Gastrocnemius medialis (tissue), 4 donors: Measurements from ENCODE around the gene LRRC4. TPM values are rescaled to one million over a fixed set of nuclear protein-coding genes. Genes with fewer than 3 reads are reported as not detected.

Experiments
- ATAC-seq, 2 donors: fragments of 150-250 bp; one replicate each; pipeline ENCODE4 v1.9.1; 2016
- DNase-seq, 2 donors: peaks; one replicate each; pipeline ENCODE4 v3.0.0-alpha.2; 2019
- H3K27ac ChIP-seq, 4 donors: fragments of 200-600 bp; sonication (generic); 1 replicate in 1 of 4; 2 replicates in 3 of 4; pipeline ENCODE4 v1.5.1; 2016 to 2018; ENCODE audit warnings: mild to moderate bottlenecking in 2 of 4, moderate library complexity in 1 of 4
- H3K27me3 ChIP-seq, 3 donors: fragments of 200-600 bp; sonication (generic) in 2 of 3; 1 replicate in 1 of 3; 2 replicates in 2 of 3; pipeline versions ENCODE4 v1.5.1 to v1.6.0; 2016 to 2019; ENCODE audit warnings: mild to moderate bottlenecking in 1 of 3, moderate library complexity in 1 of 3
- H3K36me3 ChIP-seq, 2 donors: fragments of 200-600 bp; sonication (generic) in 1 of 2; one replicate each; pipeline ENCODE4 v1.5.1; 2017 to 2018
- H3K4me1 ChIP-seq, 2 donors: fragments of 200-600 bp; sonication (generic) in 1 of 2; one replicate each; pipeline ENCODE4 v1.5.1; 2016 to 2017; ENCODE audit warnings: mild to moderate bottlenecking in 2 of 2
- H3K4me3 ChIP-seq, 4 donors: fragments of 200-600 bp; sonication (generic) in 3 of 4; 1 replicate in 1 of 4; 2 replicates in 3 of 4; pipeline ENCODE4 v1.5.1; 2016 to 2019; ENCODE audit warnings: mild to moderate bottlenecking in 2 of 4
- H3K9me3 ChIP-seq, 3 donors: fragments of 200-600 bp; sonication (generic) in 2 of 3; 1 replicate in 1 of 3; 2 replicates in 2 of 3; pipeline ENCODE4 v1.5.1; 2016 to 2019
- POLR2A ChIP-seq, 2 donors: fragments of 450-650 bp; IDR thresholded peaks; one replicate each; pipeline ENCODE4 v1.6.1; 2017; ENCODE audit warnings: antibody characterized with exemption in 2 of 2, mild to moderate bottlenecking in 2 of 2, moderate library complexity in 2 of 2
- in situ Hi-C, 4 donors: fragments of 200-750 bp; cut with MboI; loops; one replicate each; pipeline versions ENCODE4 v1.15.0 to v1.8.0; 2017; ENCODE audit warnings: low sequenced_read_pairs in 4 of 4
- intact Hi-C: fragments of 100-400 bp; cut with DNase I; formaldehyde crosslinking; loops from one replicate; pipeline ENCODE4 v1.15.1; 2023; ENCODE audit warnings: low total_unique reads
- total RNA-seq, 4 donors: library from RNA; depleted of rRNA; stranded (reverse); fragments of >200 nt; gene quantifications; one replicate each; pipeline versions ENCODE4 v1.1.0 to v1.2.3, GENCODE V29; 2016
- TF ChIP-seq, protein P1 (sequence below), 5 experiments: fragments of 450-650 bp in 3 of 5; fragments of 200-600 bp in 2 of 5; sonication (generic) in 2 of 5; IDR thresholded peaks in 4 of 5; conservative IDR thresholded peaks in 1 of 5; 1 replicate in 4 of 5; 2 replicates in 1 of 5; pipeline ENCODE4 v1.5.1; 2016 to 2019; ENCODE audit warnings: antibody characterized with exemption in 5 of 5, mild to moderate bottlenecking in 3 of 5, moderate library complexity in 3 of 5

The LRRC4 gene
- total RNA-seq, 4 donors from 2014 or later, result 0.29 to 4.3 (median 0.96) TPM

DNA sequence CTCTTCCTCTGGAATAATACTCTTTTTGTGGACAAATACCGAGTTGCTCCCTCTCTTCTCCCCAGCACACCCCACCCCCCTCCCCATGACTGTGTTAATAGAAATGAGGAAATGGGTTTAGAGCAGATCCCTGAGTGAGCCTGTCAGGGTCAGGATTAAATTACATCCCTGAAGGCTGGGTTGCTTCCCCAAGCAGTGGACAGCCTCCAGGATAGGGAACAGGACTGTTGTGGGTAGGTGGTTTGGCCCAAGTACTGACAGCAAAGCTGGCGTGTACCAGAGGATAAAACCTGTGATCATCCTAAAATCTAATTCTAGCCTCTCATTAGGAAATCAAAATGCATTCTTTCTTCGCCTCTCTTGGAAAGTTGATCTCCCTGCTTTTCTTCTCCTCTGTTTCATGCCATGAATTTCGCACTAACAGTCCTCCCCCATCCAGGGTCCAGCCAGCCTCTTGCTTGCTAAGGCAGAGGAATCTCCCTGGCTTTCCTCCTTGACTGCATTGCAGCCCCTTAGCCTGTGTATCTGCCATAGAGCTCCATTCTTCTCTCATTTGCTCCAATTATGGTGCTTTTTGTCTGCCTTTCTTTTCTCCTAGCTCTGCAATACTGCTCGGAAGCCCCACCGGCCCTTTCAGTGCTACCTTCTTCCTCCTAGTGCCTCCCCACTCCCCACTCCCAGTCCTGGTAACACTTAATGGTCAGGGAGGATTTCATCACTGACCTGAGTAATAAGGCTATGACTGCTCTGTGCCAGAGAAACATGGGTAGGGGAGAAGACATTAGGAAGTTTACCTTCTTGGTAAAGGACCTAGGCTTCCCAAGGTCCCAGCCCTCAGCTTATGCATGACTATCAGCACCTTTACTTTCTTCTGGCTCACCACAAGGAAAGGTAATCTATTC, 8.4 kb downstream of the LRRC4 start:
- H3K27ac ChIP-seq, result peak overlapping the region in 3 of 4 donors; percentile 37 to 76 (median 68)
- H3K4me1 ChIP-seq, result peaks cover 3 to 43% of the 10 kb centered on the region in 2 donors
- no peaks in the 10 kb centered on the region for H3K36me3 ChIP-seq
- H3K9me3 ChIP-seq, result no peaks in the 10 kb centered on the region
- DNase-seq (peak; percentile 51 to 75), ATAC-seq (peak; percentile 85 to 93)
- intact Hi-C loops, result no loop called here
- H3K4me3 ChIP-seq, result no peak overlapping the region
- in situ Hi-C loops, result no loop called here
- TF ChIP-seq POLR2A (IDR thresholded peaks at IDR 0.05), result no peak
- TF ChIP-seq, protein P1, sequence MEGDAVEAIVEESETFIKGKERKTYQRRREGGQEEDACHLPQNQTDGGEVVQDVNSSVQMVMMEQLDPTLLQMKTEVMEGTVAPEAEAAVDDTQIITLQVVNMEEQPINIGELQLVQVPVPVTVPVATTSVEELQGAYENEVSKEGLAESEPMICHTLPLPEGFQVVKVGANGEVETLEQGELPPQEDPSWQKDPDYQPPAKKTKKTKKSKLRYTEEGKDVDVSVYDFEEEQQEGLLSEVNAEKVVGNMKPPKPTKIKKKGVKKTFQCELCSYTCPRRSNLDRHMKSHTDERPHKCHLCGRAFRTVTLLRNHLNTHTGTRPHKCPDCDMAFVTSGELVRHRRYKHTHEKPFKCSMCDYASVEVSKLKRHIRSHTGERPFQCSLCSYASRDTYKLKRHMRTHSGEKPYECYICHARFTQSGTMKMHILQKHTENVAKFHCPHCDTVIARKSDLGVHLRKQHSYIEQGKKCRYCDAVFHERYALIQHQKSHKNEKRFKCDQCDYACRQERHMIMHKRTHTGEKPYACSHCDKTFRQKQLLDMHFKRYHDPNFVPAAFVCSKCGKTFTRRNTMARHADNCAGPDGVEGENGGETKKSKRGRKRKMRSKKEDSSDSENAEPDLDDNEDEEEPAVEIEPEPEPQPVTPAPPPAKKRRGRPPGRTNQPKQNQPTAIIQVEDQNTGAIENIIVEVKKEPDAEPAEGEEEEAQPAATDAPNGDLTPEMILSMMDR (IDR thresholded peaks at IDR 0.05 in 4 of 5, conservative IDR thresholded peaks at IDR 0.05 in 1 of 5), result no peak
- H3K27me3 ChIP-seq, result no peaks in the 10 kb centered on the region

DNA sequence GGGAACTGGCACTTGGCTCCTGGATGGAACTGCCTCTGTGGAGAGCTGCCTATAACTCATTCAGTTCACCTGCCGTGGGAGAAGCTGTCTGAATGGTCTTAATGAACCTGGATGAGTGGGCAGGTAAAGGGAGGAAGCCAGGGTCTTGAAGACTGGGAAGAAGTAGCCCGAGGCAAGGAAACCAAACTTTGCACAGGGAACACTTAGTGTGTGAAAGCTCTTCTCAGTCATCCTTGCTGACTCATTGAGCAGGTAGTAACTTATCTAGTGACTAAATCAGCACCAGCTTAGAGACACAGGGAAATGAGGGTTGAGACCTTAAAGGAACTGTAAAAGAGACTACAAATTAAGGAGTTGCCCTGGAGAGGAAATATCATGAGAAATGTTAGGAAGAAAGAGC, 9.9 kb downstream of the LRRC4 start:
- Histone ChIP-seq H3K4me3 (no peak overlapping the region), H3K9me3 (no peaks in the 10 kb centered on the region), H3K4me1 (peaks cover 3 to 38% of the 10 kb centered on the region in 2 donors), H3K36me3 (no peaks in the 10 kb centered on the region), H3K27me3 (no peaks in the 10 kb centered on the region), H3K27ac (no peak overlapping the region)
- no peak for DNase-seq
- no peak for ATAC-seq
- TF ChIP-seq, protein P1 (IDR thresholded peaks at IDR 0.05 in 4 of 5, conservative IDR thresholded peaks at IDR 0.05 in 1 of 5), result no peak
- no peak for TF ChIP-seq POLR2A (IDR thresholded peaks at IDR 0.05)
- in situ Hi-C loops, result no loop called here
- intact Hi-C loops, result no loop called here

GRCh38 chr7:128020159-128020558, 11.1 kb downstream of the LRRC4 start:
- TF ChIP-seq POLR2A (IDR thresholded peaks at IDR 0.05), result no peak
- TF ChIP-seq, protein P1 (IDR thresholded peaks at IDR 0.05 in 4 of 5, conservative IDR thresholded peaks at IDR 0.05 in 1 of 5), result no peak
- intact Hi-C loops (no loop called here), in situ Hi-C loops (no loop called here)
- H3K27me3 ChIP-seq, result no peaks in the 10 kb centered on the region
- H3K4me3 ChIP-seq, result no peak overlapping the region
- ATAC-seq, result no peak
- H3K27ac ChIP-seq, result no peak overlapping the region
- DNase-seq, result no peak
- H3K36me3 ChIP-seq, result no peaks in the 10 kb centered on the region
- no peaks in the 10 kb centered on the region for H3K9me3 ChIP-seq
- peaks cover 3 to 28% of the 10 kb centered on the region in 2 donors for H3K4me1 ChIP-seq

DNA sequence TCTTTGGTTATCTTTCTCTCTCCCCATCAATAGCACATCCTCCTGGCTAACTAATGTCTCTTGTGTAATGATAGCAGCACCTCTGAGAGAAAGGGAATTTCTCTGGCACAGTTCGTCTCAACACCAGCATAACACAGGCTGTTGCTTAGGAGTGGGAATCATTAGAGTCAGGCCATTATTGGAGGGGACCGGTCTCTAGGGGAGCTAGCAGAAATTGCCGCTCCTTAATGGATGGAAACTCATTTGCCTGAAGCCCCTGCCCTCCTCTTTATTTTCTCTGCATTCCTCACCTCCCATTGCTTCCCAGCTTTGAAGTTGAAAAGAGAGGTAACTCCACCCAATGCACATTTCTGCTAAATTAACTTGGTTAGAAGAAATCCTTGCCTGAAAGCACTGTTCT, 11.9 kb downstream of the LRRC4 start:
- DNase-seq, result no peak
- H3K27ac ChIP-seq, result no peak overlapping the region
- H3K4me3 ChIP-seq, result no peak overlapping the region
- in situ Hi-C loops (no loop called here), intact Hi-C loops (no loop called here)
- H3K4me1 ChIP-seq, result peaks cover 3 to 28% of the 10 kb centered on the region in 2 donors
- ATAC-seq, result no peak
- TF ChIP-seq POLR2A (IDR thresholded peaks at IDR 0.05), result no peak
- TF ChIP-seq, protein P1 (IDR thresholded peaks at IDR 0.05 in 4 of 5, conservative IDR thresholded peaks at IDR 0.05 in 1 of 5), result no peak
- H3K27me3 ChIP-seq, result no peaks in the 10 kb centered on the region
- no peaks in the 10 kb centered on the region for H3K36me3 ChIP-seq
- no peaks in the 10 kb centered on the region for H3K9me3 ChIP-seq
